SU-DHL-6 (cell line): Measurements from ENCODE around the gene SCGN.

Experiments used
- EZH2phosphoT487 ChIP-seq: fragments of 200-600 bp; sonication (generic), shearing (Covaris generic); conservative IDR thresholded peaks from 2 replicates; pipeline ENCODE4 v1.6.1; 2018; ENCODE audit warnings: mild to moderate bottlenecking, antibody characterized with exemption, low read length, moderate library complexity, mixed read lengths
- TF ChIP-seq, protein P1 (sequence below): fragments of 200-600 bp; sonication (generic); IDR thresholded peaks from one replicate; pipeline ENCODE4 v1.5.1; 2017; ENCODE audit warnings: antibody characterized with exemption, mild to moderate bottlenecking, low read length, moderate library complexity; ENCODE audit not compliant: insufficient read depth, poor library complexity, severe bottlenecking

DNA sequence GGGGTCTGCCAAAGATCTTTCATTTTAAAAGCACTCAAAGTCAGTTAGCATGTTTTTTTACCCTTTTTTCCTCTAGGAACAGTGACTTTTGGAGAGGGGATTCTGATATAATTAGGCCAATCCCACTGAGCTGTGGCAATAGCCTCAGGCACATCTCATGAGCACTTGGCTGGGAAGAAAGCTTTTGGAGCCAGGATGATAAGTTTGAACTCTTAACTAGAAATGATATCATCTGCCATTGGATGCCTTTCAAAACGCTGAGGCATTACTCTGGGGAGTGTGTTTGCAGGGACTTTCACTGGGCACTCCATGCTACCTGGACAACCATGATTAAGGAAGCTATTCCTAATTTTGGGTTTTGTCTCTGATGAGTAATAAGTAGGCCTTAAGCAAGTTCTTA lies 3.7 kb downstream of the SCGN start:
- TF ChIP-seq, protein P1, sequence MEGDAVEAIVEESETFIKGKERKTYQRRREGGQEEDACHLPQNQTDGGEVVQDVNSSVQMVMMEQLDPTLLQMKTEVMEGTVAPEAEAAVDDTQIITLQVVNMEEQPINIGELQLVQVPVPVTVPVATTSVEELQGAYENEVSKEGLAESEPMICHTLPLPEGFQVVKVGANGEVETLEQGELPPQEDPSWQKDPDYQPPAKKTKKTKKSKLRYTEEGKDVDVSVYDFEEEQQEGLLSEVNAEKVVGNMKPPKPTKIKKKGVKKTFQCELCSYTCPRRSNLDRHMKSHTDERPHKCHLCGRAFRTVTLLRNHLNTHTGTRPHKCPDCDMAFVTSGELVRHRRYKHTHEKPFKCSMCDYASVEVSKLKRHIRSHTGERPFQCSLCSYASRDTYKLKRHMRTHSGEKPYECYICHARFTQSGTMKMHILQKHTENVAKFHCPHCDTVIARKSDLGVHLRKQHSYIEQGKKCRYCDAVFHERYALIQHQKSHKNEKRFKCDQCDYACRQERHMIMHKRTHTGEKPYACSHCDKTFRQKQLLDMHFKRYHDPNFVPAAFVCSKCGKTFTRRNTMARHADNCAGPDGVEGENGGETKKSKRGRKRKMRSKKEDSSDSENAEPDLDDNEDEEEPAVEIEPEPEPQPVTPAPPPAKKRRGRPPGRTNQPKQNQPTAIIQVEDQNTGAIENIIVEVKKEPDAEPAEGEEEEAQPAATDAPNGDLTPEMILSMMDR: no peak
- TF ChIP-seq EZH2phosphoT487: no peak
